ENCODE measurements around the gene P2RX6.

- TF ChIP-seq SUPT5H (IDR thresholded peaks at IDR 0.05) (no peak), TGIF2 (CRISPR knock-in tag; IDR thresholded peaks at IDR 0.05) (no peak), MAZ (CRISPR knock-in tag; conservative IDR thresholded peaks at IDR 0.05 in 1 of 2, IDR thresholded peaks at IDR 0.05 in 1 of 2) (no peak), ETV6 (IDR thresholded peaks at IDR 0.05; ENCODE audit: borderline replicate concordance in 1 of 2, low read depth in 2 of 2, low read length in 1 of 2) (no peak), ETV6 (CRISPR knock-in tag; IDR thresholded peaks at IDR 0.05; ENCODE audit: borderline replicate concordance) (no peak), EGR1 (conservative IDR thresholded peaks at IDR 0.05) (no peak)
- TF ChIP-seq, protein P1, sequence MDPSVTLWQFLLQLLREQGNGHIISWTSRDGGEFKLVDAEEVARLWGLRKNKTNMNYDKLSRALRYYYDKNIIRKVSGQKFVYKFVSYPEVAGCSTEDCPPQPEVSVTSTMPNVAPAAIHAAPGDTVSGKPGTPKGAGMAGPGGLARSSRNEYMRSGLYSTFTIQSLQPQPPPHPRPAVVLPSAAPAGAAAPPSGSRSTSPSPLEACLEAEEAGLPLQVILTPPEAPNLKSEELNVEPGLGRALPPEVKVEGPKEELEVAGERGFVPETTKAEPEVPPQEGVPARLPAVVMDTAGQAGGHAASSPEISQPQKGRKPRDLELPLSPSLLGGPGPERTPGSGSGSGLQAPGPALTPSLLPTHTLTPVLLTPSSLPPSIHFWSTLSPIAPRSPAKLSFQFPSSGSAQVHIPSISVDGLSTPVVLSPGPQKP (CRISPR knock-in tag; IDR thresholded peaks at IDR 0.05) = no peak
- TF ChIP-seq, protein P2, sequence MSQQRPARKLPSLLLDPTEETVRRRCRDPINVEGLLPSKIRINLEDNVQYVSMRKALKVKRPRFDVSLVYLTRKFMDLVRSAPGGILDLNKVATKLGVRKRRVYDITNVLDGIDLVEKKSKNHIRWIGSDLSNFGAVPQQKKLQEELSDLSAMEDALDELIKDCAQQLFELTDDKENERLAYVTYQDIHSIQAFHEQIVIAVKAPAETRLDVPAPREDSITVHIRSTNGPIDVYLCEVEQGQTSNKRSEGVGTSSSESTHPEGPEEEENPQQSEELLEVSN (IDR thresholded peaks at IDR 0.05; ENCODE audit: borderline replicate concordance in 1 of 2, extremely low read depth in 1 of 2, insufficient read depth in 1 of 2, insufficient read length in 1 of 2, low read depth in 1 of 2, low read length in 1 of 2, poor library complexity in 1 of 2, severe bottlenecking in 1 of 2) = no peak
- TF ChIP-seq, protein P3, sequence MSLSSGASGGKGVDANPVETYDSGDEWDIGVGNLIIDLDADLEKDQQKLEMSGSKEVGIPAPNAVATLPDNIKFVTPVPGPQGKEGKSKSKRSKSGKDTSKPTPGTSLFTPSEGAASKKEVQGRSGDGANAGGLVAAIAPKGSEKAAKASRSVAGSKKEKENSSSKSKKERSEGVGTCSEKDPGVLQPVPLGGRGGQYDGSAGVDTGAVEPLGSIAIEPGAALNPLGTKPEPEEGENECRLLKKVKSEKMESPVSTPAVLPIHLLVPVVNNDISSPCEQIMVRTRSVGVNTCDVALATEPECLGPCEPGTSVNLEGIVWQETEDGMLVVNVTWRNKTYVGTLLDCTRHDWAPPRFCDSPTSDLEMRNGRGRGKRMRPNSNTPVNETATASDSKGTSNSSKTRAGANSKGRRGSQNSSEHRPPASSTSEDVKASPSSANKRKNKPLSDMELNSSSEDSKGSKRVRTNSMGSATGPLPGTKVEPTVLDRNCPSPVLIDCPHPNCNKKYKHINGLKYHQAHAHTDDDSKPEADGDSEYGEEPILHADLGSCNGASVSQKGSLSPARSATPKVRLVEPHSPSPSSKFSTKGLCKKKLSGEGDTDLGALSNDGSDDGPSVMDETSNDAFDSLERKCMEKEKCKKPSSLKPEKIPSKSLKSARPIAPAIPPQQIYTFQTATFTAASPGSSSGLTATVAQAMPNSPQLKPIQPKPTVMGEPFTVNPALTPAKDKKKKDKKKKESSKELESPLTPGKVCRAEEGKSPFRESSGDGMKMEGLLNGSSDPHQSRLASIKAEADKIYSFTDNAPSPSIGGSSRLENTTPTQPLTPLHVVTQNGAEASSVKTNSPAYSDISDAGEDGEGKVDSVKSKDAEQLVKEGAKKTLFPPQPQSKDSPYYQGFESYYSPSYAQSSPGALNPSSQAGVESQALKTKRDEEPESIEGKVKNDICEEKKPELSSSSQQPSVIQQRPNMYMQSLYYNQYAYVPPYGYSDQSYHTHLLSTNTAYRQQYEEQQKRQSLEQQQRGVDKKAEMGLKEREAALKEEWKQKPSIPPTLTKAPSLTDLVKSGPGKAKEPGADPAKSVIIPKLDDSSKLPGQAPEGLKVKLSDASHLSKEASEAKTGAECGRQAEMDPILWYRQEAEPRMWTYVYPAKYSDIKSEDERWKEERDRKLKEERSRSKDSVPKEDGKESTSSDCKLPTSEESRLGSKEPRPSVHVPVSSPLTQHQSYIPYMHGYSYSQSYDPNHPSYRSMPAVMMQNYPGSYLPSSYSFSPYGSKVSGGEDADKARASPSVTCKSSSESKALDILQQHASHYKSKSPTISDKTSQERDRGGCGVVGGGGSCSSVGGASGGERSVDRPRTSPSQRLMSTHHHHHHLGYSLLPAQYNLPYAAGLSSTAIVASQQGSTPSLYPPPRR (CRISPR knock-in tag; IDR thresholded peaks at IDR 0.05; ENCODE audit: borderline replicate concordance) = no peak
Measured at GRCh38 chr22:20993304-20994127, 21.4 kb upstream of the P2RX6 start.

Data from K562 (cell line).